GM19372 (cell line): ENCODE data around the gene JAKMIP1.

Experiments used
- ATAC-seq: cut with Tn5 transposase; IDR thresholded peaks from one replicate; pipeline ENCODE4 v1.9.1; 2021; ENCODE audit warnings: mild to moderate bottlenecking, low read depth, moderate library complexity; ENCODE audit not compliant: unreplicated experiment

Gene JAKMIP1

DNA sequence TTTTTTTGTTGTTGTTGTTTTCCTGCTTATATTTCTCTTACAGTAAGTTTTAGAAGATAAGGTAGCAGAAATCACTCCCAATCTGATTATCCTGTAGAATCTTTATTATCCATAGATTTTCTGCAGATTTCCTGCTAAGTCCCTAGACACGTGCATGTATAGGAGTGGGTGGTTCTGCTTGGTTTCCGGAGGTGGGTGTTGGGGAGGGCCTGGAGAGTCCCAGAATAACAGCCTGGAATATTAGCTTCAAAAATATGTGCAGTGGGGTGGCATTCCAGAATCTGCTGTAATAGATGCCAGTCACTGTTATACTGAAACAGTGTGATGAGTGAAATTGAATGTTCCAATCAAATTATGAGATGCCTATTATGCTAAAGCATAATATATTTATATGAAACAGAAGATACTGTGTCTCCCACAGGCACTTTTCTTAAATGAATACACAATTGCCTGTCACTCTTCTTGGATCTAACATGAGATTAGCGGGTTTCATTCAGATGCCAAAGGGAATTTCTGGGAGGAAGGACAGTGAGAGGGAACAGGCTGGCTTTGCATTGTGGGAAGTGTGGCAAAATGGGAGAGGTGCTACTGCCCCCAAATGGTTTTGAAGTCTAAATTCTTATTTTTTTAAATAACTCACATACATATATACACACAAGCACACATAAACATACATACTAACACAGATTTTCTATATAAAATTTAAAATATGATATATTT is 219.8 kb downstream of the JAKMIP1 start:
- no peak for ATAC-seq

DNA sequence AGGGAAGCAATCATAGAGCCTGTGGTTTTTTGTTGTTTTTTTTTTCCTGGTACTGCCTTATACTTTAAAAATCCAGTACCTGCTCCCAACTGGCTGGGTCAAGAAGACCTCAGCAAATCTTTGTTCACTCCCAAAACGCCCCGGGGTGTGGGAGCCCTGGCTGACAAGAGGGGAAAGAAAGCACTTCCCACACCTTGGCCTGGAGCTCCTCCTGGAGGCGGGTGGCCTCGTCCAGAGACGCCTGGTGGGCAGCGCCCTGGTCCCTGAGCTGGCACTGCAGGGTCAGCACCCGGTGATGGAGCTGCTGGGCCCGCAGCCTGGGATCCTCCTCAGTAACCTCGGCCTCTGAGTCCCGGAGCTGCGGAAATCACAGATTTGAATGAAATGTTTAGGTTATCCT is 220.4 kb downstream of the JAKMIP1 start:
- no peak for ATAC-seq

DNA sequence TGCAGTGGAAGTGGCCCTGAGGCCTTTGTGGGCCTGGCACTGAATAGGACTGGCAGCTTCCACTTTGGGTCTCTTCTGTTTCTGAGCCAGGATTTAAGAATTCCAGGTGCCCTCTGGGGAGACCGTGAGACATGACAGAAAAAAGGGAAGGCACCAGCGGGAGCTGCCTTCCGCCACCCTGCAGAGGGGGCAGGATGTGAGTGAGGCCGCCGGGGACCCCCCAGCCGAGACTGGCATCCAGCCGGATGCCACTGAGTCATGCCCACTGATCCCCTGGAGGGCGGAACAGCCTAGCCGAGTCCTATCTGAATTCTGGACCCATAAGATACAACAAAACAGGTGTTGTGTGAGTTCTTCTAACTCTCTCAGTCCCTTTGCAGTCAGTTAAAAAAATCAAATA is 223.4 kb downstream of the JAKMIP1 start:
- no peak for ATAC-seq

DNA sequence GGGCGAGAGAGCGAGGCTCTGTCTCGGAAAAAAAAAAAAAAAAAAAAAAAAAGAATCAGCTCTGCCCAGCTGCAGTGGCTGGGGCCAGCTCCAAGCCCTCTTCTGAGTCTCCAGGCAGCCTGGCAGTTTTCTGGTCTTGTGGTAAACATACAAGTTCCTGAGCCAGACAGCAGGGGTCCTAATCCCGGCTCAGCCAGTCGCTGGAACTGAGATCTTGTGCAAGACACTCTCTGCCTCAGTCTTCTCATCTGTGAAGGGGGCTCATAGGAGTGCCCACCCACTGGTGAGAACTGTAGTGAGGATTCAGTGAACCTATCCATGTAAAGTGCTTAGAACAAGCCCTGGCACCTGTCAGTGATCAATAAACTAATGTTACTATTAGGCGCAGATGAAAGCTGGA is 223.9 kb downstream of the JAKMIP1 start:
- ATAC-seq, result no peak
